ENCODE data around the gene ITIH3.

DNA sequence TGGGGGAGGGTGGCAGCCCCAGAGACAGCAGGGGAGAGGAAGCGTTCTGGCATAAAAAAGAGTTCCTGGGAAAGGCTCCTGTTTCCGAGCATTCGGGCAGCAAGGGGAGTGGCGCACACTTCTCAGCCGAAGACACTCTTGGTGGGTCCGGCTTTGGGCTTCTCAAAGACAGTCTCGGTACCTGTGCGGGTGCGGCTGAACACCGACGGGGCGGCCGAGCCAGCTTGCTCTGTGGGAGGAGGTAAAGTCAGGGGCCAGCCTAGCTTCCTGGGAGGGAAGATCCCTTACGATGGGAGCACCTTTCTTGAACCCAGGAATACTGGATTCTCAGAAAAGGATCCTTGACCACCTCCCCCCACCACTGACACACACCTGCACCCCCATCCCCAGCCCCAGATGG is 38.6 kb downstream of the ITIH3 start:
- TF ChIP-seq JUND (IDR thresholded peaks at IDR 0.05) (no peak), GABPA (IDR thresholded peaks at IDR 0.05; ENCODE audit: low read depth) (no peak), FOSL2 (IDR thresholded peaks at IDR 0.05; ENCODE audit: borderline replicate concordance, low read depth) (no peak), RFX5 (IDR thresholded peaks at IDR 0.05; ENCODE audit: low read length) (no peak), EZH2phosphoT487 (IDR thresholded peaks at IDR 0.05; ENCODE audit: borderline replicate concordance, low read depth) (no peak)
- TF ChIP-seq, protein P1, sequence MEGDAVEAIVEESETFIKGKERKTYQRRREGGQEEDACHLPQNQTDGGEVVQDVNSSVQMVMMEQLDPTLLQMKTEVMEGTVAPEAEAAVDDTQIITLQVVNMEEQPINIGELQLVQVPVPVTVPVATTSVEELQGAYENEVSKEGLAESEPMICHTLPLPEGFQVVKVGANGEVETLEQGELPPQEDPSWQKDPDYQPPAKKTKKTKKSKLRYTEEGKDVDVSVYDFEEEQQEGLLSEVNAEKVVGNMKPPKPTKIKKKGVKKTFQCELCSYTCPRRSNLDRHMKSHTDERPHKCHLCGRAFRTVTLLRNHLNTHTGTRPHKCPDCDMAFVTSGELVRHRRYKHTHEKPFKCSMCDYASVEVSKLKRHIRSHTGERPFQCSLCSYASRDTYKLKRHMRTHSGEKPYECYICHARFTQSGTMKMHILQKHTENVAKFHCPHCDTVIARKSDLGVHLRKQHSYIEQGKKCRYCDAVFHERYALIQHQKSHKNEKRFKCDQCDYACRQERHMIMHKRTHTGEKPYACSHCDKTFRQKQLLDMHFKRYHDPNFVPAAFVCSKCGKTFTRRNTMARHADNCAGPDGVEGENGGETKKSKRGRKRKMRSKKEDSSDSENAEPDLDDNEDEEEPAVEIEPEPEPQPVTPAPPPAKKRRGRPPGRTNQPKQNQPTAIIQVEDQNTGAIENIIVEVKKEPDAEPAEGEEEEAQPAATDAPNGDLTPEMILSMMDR (IDR thresholded peaks at IDR 0.05): no peak
- TF ChIP-seq, protein P2, sequence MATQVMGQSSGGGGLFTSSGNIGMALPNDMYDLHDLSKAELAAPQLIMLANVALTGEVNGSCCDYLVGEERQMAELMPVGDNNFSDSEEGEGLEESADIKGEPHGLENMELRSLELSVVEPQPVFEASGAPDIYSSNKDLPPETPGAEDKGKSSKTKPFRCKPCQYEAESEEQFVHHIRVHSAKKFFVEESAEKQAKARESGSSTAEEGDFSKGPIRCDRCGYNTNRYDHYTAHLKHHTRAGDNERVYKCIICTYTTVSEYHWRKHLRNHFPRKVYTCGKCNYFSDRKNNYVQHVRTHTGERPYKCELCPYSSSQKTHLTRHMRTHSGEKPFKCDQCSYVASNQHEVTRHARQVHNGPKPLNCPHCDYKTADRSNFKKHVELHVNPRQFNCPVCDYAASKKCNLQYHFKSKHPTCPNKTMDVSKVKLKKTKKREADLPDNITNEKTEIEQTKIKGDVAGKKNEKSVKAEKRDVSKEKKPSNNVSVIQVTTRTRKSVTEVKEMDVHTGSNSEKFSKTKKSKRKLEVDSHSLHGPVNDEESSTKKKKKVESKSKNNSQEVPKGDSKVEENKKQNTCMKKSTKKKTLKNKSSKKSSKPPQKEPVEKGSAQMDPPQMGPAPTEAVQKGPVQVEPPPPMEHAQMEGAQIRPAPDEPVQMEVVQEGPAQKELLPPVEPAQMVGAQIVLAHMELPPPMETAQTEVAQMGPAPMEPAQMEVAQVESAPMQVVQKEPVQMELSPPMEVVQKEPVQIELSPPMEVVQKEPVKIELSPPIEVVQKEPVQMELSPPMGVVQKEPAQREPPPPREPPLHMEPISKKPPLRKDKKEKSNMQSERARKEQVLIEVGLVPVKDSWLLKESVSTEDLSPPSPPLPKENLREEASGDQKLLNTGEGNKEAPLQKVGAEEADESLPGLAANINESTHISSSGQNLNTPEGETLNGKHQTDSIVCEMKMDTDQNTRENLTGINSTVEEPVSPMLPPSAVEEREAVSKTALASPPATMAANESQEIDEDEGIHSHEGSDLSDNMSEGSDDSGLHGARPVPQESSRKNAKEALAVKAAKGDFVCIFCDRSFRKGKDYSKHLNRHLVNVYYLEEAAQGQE (IDR thresholded peaks at IDR 0.05; ENCODE audit: low read depth, low read length): no peak
